ENCODE measurements around the gene STK32B.

STK32B gene

DNA sequence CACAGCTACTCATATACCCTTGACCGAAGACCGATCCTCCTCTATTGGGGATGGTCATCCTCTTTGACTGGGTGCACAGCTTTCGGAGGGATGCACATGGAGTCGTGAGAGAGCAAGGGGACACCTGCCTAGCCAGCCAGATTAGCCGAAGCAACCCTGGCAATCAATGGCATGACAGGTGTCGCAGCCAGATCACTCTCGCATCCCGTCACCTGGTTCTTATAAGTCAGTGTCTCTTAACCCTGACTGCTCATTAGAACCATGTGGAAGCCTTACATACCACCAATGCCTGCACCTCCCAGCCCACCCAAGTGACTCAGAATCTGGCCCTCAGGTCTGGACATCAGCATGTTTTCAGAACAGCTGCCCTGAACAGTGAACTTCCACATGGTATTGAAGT, 407.4 kb downstream of the STK32B start:
- Histone ChIP-seq H3K4me3 (ENCODE audit: low read depth in 1 of 2, low read length in 2 of 2) (no peak overlapping the region), H3K4me1 (ENCODE audit: control insufficient read depth in 1 of 2, insufficient read depth in 2 of 2, low read length in 2 of 2) (no peaks in the 10 kb centered on the region)

GRCh38 chr4:5459236-5459635, 408.0 kb downstream of the STK32B start:
- no peak overlapping the region for H3K4me3 ChIP-seq (ENCODE audit: low read depth in 1 of 2, low read length in 2 of 2)
- H3K9me3 ChIP-seq (ENCODE audit: control insufficient read depth in 1 of 2, low read length in 2 of 2) = no peaks in the 10 kb centered on the region
- no peaks in the 10 kb centered on the region for H3K36me3 ChIP-seq (ENCODE audit: control insufficient read depth in 1 of 2, insufficient read depth in 2 of 2, low read length in 2 of 2)
- no peaks in the 10 kb centered on the region for H3K4me1 ChIP-seq (ENCODE audit: control insufficient read depth in 1 of 2, insufficient read depth in 2 of 2, low read length in 2 of 2)
- no peak overlapping the region for H3K27ac ChIP-seq (ENCODE audit: low read length)
- no peaks in the 10 kb centered on the region for H3K27me3 ChIP-seq (ENCODE audit: low read depth, low read length)

More for the DNA sequence above, 407.4 kb downstream of the STK32B start:
- Histone ChIP-seq H3K36me3 (ENCODE audit: control insufficient read depth in 1 of 2, insufficient read depth in 2 of 2, low read length in 2 of 2) (no peaks in the 10 kb centered on the region), H3K27me3 (ENCODE audit: low read depth, low read length) (no peaks in the 10 kb centered on the region), H3K27ac (ENCODE audit: low read length) (no peak overlapping the region), H3K9me3 (ENCODE audit: control insufficient read depth in 1 of 2, low read length in 2 of 2) (no peaks in the 10 kb centered on the region)

GRCh38 chr4:5460106-5460801, 409.0 kb downstream of the STK32B start:
- H3K27me3 ChIP-seq (ENCODE audit: low read depth, low read length) = no peaks in the 10 kb centered on the region
- no peak overlapping the region for H3K4me3 ChIP-seq (ENCODE audit: low read depth in 1 of 2, low read length in 2 of 2)
- H3K4me1 ChIP-seq (ENCODE audit: control insufficient read depth in 1 of 2, insufficient read depth in 2 of 2, low read length in 2 of 2) = no peaks in the 10 kb centered on the region
- no peak overlapping the region for H3K27ac ChIP-seq (ENCODE audit: low read length)
- H3K36me3 ChIP-seq (ENCODE audit: control insufficient read depth in 1 of 2, insufficient read depth in 2 of 2, low read length in 2 of 2) = no peaks in the 10 kb centered on the region
- no peaks in the 10 kb centered on the region for H3K9me3 ChIP-seq (ENCODE audit: control insufficient read depth in 1 of 2, low read length in 2 of 2)

GRCh38 chr4:5461477-5461876, 410.2 kb downstream of the STK32B start:
- Histone ChIP-seq H3K4me1 (ENCODE audit: control insufficient read depth in 1 of 2, insufficient read depth in 2 of 2, low read length in 2 of 2) (no peaks in the 10 kb centered on the region), H3K4me3 (ENCODE audit: low read depth in 1 of 2, low read length in 2 of 2) (no peak overlapping the region), H3K36me3 (ENCODE audit: control insufficient read depth in 1 of 2, insufficient read depth in 2 of 2, low read length in 2 of 2) (no peaks in the 10 kb centered on the region), H3K9me3 (ENCODE audit: control insufficient read depth in 1 of 2, low read length in 2 of 2) (no peaks in the 10 kb centered on the region), H3K27me3 (ENCODE audit: low read depth, low read length) (no peaks in the 10 kb centered on the region), H3K27ac (ENCODE audit: low read length) (no peak overlapping the region)

- Histone ChIP-seq H3K9me3 (ENCODE audit: control insufficient read depth in 1 of 2, low read length in 2 of 2) (no peaks in the 10 kb centered on the region), H3K4me1 (ENCODE audit: control insufficient read depth in 1 of 2, insufficient read depth in 2 of 2, low read length in 2 of 2) (no peaks in the 10 kb centered on the region), H3K4me3 (ENCODE audit: low read depth in 1 of 2, low read length in 2 of 2) (no peak overlapping the region), H3K27ac (ENCODE audit: low read length) (no peak overlapping the region), H3K27me3 (ENCODE audit: low read depth, low read length) (no peaks in the 10 kb centered on the region), H3K36me3 (ENCODE audit: control insufficient read depth in 1 of 2, insufficient read depth in 2 of 2, low read length in 2 of 2) (peaks cover 0 to 5% of the 10 kb centered on the region in 2 donors)
These were observed 411.1 kb downstream of the STK32B start for GRCh38 chr4:5462254-5462835.

DNA sequence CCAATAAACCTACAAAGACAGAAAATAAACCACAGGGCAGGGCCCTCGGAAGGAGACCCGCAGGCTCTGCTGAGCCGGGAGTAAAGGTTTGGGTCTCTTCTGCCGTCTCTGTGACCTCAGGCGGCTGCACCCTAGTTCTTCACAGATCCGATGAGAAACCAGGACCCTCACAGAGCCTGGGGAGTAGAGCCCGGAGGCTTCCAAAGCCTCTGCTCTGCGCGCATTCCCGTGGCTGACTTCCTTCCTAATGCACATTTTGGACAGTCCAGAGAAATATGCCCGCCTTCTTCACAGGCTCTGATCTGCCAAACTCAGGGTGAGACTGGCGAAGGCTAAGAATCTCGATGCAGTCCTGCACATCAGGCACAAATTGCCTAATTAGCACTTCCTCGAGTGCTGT, 411.6 kb downstream of the STK32B start:
- no peak overlapping the region for H3K27ac ChIP-seq (ENCODE audit: low read length)
- H3K4me3 ChIP-seq (ENCODE audit: low read depth in 1 of 2, low read length in 2 of 2) = no peak overlapping the region
- H3K36me3 ChIP-seq (ENCODE audit: control insufficient read depth in 1 of 2, insufficient read depth in 2 of 2, low read length in 2 of 2) = peaks cover 0 to 5% of the 10 kb centered on the region in 2 donors
- no peaks in the 10 kb centered on the region for H3K9me3 ChIP-seq (ENCODE audit: control insufficient read depth in 1 of 2, low read length in 2 of 2)
- H3K27me3 ChIP-seq (ENCODE audit: low read depth, low read length) = no peaks in the 10 kb centered on the region
- no peaks in the 10 kb centered on the region for H3K4me1 ChIP-seq (ENCODE audit: control insufficient read depth in 1 of 2, insufficient read depth in 2 of 2, low read length in 2 of 2)

GRCh38 chr4:5463361-5463760, 412.1 kb downstream of the STK32B start:
- Histone ChIP-seq H3K27me3 (ENCODE audit: low read depth, low read length) (no peaks in the 10 kb centered on the region), H3K4me1 (ENCODE audit: control insufficient read depth in 1 of 2, insufficient read depth in 2 of 2, low read length in 2 of 2) (no peaks in the 10 kb centered on the region), H3K4me3 (ENCODE audit: low read depth in 1 of 2, low read length in 2 of 2) (no peak overlapping the region), H3K36me3 (ENCODE audit: control insufficient read depth in 1 of 2, insufficient read depth in 2 of 2, low read length in 2 of 2) (peaks cover 0 to 5% of the 10 kb centered on the region in 2 donors), H3K27ac (ENCODE audit: low read length) (no peak overlapping the region), H3K9me3 (ENCODE audit: control insufficient read depth in 1 of 2, low read length in 2 of 2) (no peaks in the 10 kb centered on the region)

DNA sequence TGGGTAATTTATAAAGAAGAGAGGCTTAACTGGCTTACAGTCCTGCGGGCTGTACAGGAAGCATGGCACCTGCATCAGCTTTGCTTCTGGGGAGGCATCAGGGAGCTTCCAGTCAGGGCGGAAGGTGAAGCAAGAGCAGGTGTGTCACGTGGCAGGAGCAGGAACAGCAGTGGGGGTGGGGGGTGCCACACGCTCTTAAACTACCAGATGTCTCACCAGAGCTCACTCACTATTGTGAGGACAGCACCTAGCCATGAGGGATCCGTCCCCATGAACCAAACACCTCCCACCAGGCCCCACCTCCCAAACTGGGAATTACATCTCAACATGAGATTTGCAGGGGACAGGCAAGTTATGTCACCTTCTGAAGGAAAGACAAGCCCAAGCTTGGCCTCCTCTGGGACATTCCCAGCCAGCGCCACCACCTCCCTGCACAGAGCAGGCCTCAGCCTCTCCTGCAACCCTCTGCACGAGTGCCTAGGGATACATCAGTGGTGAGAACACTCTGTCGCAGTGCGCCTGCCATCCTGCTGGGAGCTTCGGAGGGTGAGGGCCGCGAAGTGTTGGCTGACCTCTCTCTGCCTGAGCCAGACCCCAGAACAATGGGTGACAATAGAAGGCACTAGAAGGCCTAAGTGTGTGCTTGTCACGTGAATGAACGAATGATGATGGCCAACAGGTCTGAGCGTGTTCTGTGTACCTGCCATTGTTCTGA, 412.8 kb downstream of the STK32B start:
- Histone ChIP-seq H3K4me1 (ENCODE audit: control insufficient read depth in 1 of 2, insufficient read depth in 2 of 2, low read length in 2 of 2) (no peaks in the 10 kb centered on the region), H3K4me3 (ENCODE audit: low read depth in 1 of 2, low read length in 2 of 2) (no peak overlapping the region), H3K9me3 (ENCODE audit: control insufficient read depth in 1 of 2, low read length in 2 of 2) (no peaks in the 10 kb centered on the region)

DNA sequence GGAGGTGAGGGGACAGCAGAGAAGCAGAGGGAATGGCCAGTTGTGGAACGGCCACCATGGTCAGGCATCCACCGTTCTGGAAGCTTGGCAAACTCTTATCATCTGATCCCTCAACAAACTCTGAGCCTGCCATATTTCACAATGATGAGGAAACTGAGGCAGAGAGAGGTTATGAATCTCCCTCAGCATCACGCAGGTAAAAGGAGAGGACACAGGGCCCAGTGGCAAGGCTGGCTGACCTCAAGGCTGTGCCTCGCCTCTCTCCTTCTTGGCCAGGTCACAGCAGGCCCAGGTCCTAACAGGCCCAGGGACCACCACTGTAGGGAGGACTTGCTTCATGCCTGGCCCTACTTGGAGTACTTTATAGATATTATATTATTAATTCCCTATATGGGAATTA, 414.2 kb downstream of the STK32B start:
- no peak overlapping the region for H3K4me3 ChIP-seq (ENCODE audit: low read depth in 1 of 2, low read length in 2 of 2)
- H3K27ac ChIP-seq (ENCODE audit: low read length) = no peak overlapping the region
- H3K27me3 ChIP-seq (ENCODE audit: low read depth, low read length) = no peaks in the 10 kb centered on the region
- H3K9me3 ChIP-seq (ENCODE audit: control insufficient read depth in 1 of 2, low read length in 2 of 2) = no peaks in the 10 kb centered on the region
- no peaks in the 10 kb centered on the region for H3K4me1 ChIP-seq (ENCODE audit: control insufficient read depth in 1 of 2, insufficient read depth in 2 of 2, low read length in 2 of 2)
- H3K36me3 ChIP-seq (ENCODE audit: control insufficient read depth in 1 of 2, insufficient read depth in 2 of 2, low read length in 2 of 2) = peaks cover 0 to 5% of the 10 kb centered on the region in 2 donors

More for the DNA sequence above, 412.8 kb downstream of the STK32B start:
- Histone ChIP-seq H3K27me3 (ENCODE audit: low read depth, low read length) (no peaks in the 10 kb centered on the region), H3K36me3 (ENCODE audit: control insufficient read depth in 1 of 2, insufficient read depth in 2 of 2, low read length in 2 of 2) (peaks cover 0 to 5% of the 10 kb centered on the region in 2 donors), H3K27ac (ENCODE audit: low read length) (no peak overlapping the region)

DNA sequence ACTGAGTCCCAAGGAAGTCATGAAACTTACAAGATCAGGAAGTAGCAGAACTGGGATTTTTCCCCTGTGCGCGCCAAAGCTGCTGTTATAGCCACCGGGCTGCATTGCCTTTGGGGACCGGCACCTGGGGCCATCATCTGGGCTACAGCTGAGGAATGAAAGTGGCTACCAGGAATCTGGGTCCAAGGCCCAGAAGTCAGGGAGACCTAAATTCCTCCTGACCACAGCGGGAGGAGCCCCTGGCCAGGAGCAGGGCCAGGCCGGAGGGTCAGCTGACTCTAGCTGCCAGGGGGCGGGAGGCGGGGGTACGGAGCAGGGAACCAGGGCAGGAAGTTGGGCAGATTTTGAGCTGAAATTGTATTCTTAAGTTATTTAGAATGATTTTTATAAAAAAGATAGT, 414.7 kb downstream of the STK32B start:
- Histone ChIP-seq H3K27me3 (ENCODE audit: low read depth, low read length) (no peaks in the 10 kb centered on the region), H3K27ac (ENCODE audit: low read length) (no peak overlapping the region), H3K4me3 (ENCODE audit: low read depth in 1 of 2, low read length in 2 of 2) (no peak overlapping the region), H3K36me3 (ENCODE audit: control insufficient read depth in 1 of 2, insufficient read depth in 2 of 2, low read length in 2 of 2) (peaks cover 0 to 5% of the 10 kb centered on the region in 2 donors), H3K4me1 (ENCODE audit: control insufficient read depth in 1 of 2, insufficient read depth in 2 of 2, low read length in 2 of 2) (no peaks in the 10 kb centered on the region), H3K9me3 (ENCODE audit: control insufficient read depth in 1 of 2, low read length in 2 of 2) (no peaks in the 10 kb centered on the region)

- Histone ChIP-seq H3K27me3 (ENCODE audit: low read depth, low read length) (no peaks in the 10 kb centered on the region), H3K4me3 (ENCODE audit: low read depth in 1 of 2, low read length in 2 of 2) (no peak overlapping the region), H3K27ac (ENCODE audit: low read length) (no peak overlapping the region), H3K9me3 (ENCODE audit: control insufficient read depth in 1 of 2, low read length in 2 of 2) (no peaks in the 10 kb centered on the region), H3K36me3 (ENCODE audit: control insufficient read depth in 1 of 2, insufficient read depth in 2 of 2, low read length in 2 of 2) (peaks cover 0 to 5% of the 10 kb centered on the region in 2 donors), H3K4me1 (ENCODE audit: control insufficient read depth in 1 of 2, insufficient read depth in 2 of 2, low read length in 2 of 2) (no peaks in the 10 kb centered on the region)
These were observed 415.8 kb downstream of the STK32B start for GRCh38 chr4:5467111-5467510.
